HL-60/S4 (cell line): Measurements from ENCODE around the gene RNU5B-1.
"Not testable (repeated sequence)": the region's sequence is repeated elsewhere in the genome, so short reads cannot be mapped to it uniquely, and the experiment has no call there.

Experiments
- in situ Hi-C: fragments of 300-500 bp; cut with MboI; formaldehyde crosslinking; loops from 2 replicates; pipeline ENCODE4 v1.14.3; 2022; ENCODE audit warnings: low sequenced_read_pairs

Gene RNU5B-1

DNA sequence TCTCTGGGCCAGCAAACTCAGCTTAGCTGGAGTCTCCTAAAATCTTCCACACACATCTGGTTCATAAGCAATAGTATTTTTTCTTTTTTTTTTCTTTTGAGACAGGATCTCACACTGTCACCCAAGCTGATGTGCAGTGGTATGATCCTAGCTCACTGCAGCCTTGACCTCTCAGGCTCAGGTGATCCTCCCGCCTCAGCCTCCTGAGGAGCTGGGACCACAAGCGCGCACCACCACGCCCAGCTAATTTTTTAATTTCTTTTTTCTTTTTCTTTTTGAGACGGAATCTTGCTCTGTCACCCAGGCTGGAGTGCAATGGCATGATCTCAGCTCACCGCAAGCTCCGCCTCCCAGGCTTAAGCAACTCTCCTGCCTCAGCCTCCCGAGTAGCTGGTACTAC is 34.3 kb downstream of the RNU5B-1 start:
- in situ Hi-C loops = no loop called here

DNA sequence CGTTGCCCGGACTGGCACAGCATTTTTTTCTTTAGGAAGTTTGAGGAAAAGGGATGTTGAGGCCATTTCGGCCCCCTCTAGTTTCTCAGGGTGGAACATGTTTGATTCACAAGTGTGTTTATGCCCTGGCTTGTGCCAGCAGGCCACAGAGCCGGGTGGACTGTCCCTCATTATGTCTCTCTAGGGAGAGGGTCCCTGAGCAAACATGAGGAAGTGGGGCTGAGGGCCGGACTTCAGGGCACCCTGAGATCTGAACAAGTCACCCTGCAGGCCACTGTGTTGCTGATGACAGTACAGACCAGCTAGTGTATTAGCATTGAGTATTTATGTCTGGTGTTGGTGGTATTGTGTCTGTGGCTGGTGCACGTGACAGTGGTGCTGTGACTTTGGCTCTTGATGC is 34.9 kb downstream of the RNU5B-1 start:
- in situ Hi-C loops = no loop called here

DNA sequence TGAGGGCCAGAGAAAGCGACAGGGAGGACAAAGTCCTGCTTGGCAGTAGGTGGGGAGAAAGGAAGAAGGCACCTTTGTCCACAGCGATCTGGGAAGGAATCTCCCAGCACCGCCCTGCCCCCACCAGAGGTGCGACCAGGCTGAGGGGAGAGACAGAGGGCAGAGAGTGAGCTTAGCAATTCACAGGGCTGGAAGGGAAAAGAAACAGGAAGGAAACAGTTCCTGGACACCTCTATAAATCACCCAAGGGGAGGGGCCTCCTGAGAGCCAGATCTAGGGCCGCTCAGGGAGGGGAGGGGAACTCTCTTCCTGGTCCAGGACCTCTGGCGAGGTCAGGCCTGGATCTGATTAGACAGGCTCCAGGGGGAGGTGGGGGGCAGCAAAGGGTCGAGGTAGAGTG is 35.4 kb downstream of the RNU5B-1 start:
- in situ Hi-C loops = no loop called here

DNA sequence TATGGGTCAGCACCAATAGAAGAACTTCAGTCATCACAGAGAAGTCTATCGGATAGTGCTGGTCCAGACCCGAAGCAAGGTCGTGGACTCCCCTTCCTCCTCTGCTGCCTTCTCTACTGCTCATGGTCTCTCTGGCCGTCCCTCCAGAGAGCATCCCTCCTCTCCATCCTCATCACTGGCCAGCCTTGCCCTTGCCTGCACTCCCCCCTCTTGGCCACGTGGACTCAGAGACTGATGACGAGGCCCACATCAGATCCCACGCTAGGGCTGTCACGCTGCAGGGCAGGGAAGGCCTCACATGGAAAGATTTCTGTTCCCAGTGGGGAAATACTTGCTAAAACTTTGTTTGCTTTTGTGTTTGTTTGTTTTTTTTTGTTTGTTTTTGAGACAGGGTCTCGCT is 38.0 kb downstream of the RNU5B-1 start:
- in situ Hi-C loops = no loop called here

DNA sequence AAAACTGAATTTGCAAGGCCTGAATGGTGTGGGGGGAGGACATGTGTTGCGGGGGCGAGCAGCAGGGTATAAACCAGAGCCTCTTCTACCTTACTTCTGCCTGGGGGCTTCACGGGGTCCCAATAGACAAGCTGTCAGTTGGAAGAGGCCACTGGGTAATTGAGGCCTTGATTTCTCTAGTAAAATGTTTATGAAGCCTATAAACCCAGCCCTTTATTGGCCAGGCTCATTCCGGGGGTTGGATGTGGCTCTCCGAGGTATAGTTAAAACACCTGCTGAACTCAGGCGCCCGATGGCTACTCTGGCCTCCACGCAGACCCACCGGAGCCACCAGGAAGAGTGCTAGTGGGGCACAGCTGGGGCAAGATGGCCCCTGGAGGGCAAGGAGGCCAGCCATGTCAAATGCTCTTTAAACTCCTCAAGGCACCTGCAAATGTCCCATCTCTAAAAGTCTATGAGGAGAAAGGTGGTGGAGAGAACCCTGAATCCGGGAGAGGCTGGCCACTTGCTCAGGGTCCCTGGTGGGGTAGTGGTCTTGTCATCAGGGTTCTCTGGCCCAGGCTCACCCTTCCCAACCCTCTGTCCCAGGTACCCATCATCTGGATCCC is 39.0 kb downstream of the RNU5B-1 start:
- in situ Hi-C loops = no loop called here

DNA sequence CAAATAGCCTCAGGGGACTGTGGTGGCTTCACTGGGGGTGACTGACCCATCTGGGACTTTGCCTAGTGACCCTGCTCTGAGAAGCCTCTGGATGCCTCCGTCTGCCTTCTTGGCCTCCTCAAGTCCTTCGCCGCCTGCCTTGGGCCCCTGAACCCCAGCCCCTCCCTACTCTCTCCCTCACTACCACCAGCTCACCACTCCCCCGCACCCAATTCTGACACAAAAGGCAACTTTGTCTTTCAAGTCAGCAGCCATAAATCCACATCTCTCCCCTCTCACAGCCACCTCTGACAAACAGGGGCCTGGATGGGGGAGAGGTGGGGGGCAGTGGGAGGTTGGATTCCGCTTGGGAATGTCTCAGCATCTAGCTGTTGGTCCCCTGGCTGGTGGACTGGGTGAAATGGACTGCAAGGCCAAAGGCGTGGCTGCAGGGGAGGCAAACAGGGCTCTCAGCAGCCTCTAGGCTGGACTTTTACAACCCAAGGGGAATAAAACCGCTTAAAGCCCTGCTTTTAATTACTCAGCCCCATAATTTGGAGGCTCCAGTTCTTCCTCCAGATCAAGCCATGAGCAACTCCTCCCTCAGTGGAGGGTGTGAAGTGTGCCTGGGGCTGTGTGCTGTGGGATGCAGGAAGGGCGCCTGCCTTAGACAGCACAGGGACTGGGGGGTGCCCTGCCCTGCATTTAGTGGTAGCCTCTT is 39.9 kb downstream of the RNU5B-1 start:
- in situ Hi-C loops = no loop called here

DNA sequence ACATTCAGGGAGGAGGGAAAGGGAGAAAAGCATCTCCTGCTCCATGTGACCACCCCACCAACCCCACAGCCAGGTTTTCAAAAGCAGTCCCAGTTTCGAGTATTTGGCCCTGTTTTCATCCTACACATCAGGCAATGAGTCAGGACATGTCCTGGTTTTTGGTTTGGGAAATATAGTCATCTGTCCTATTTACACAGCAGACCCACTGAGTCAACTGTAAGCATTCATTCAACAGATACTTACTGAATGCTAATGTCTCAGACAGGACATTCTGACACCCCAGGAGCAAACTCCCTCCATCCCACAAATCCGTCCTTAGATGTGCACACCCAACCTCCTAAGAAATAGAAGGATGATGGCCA is 40.4 kb downstream of the RNU5B-1 start:
- in situ Hi-C loops = no loop called here

DNA sequence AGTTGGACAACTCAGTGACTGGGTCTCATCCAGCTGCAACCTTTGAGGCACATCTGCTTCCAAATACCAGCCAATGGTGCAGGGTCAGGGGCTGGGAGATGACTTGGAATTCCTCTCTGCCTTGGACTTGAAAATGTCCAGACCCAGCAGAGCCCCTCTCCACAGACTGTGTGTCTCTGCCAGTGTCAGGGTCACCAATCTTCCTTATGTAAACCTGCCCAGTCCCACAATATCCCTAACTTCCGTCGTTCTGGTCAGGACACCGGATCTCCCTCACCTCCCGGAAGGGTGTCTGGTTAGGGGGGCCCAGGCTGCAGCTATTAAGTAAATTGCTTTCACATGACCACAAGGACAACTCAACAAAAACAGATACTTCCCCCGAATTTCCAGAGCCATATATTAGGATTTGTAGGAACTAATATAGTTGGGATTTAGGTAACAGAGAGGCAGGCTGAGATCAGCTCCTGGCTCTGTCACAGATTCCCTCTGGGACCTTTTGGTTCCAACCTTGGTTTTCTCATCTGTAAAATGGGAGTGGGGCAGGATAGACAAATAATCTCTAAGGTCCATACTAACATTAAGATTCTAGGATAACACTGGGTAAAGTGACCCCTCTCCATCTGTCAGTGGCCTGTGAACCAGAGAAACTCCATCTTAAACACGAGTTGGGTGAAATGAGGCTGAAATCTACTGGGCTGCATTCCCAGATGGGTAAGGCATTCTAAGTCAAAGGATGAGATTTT is 42.5 kb downstream of the RNU5B-1 start:
- in situ Hi-C loops = no loop called here

DNA sequence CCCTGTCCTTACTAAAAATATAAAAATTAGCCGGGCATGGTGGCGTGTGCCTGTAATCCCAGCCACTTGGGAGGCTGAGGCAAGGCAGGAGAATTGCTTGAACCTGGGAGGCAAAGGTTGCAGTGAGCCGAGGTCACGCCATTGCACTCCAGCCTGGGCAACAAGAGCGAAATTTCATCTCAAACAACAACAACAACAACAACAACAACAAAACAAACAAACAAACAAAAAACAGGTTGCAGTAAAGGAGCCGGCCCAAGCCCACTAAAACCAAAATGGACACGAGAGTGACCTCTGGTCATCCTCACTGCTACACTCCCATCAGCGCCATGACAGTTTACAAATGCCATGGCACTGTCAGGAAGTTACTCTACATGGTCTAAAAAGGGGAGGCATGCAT is 43.3 kb downstream of the RNU5B-1 start:
- in situ Hi-C loops = not testable (repeated sequence)

DNA sequence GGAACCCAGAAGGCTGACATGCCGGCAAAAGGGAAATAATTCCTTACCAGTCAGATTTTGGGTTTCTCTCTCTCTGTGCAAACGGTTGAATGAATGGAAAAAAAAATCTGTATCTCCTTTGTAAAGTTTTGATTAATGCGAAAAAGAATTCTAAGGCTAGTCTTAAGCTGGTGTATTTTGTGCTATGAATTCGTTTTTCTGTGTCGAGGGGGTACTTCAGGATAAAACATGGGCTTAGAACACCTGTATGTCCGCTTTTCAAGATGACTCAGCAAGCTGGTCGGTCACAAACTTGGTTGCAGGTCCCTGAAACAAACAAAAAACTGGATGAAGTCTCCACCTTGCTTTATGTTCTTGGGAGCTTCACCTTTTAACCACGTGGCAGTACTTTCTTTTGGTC is 44.9 kb downstream of the RNU5B-1 start:
- in situ Hi-C loops = no loop called here

DNA sequence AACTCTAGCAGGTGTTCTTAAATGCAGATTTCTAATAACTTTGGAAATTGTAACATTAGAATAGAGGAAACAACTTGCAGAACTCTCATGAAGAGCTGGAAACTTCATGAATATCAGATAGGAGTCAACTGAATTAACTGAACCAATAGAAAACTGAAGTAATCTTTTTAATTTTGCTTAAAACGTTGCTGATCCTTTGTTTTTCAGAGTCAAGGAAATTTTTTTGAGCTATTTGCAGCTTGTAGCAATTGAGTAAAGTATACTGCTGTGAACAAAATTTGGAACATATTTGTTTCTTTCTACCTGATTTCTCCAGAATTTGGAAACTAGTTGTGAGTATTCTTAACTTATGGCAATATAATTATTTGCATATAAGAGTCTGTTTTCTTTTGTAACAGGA is 47.5 kb downstream of the RNU5B-1 start:
- in situ Hi-C loops = not testable (repeated sequence)
